Neural cell (in vitro differentiated cells): ENCODE results near the gene SNX22. TPM values are rescaled to one million over a fixed set of nuclear protein-coding genes. Genes with fewer than 3 reads are reported as not detected.

Experiments
- H2AFZ ChIP-seq: fragments of 200-600, 300-800 bp; sonication (generic), shearing (Covaris generic); 2 replicates; pipeline ENCODE4 v1.6.0; 2014; ENCODE audit warnings: low read depth, mild to moderate bottlenecking, antibody characterized with exemption, low read length, moderate library complexity
- H3F3A ChIP-seq: fragments of 200-600 bp; shearing (Covaris generic); 2 replicates; pipeline ENCODE4 v1.6.1; 2016; ENCODE audit warnings: mild to moderate bottlenecking, moderate library complexity, mixed read lengths, antibody characterized with exemption, low read length; ENCODE audit not compliant: insufficient read depth, poor library complexity, severe bottlenecking
- H3K27ac ChIP-seq: fragments of 200-600, 300-800 bp; sonication (generic), shearing (Covaris generic); 2 replicates; pipeline ENCODE4 v1.5.1; 2014; ENCODE audit warnings: mild to moderate bottlenecking, low read length, moderate library complexity
- H3K27me3 ChIP-seq: fragments of 300-800, 200-600 bp; sonication (generic), shearing (Covaris generic); 2 replicates; pipeline ENCODE4 v1.6.0; 2014; ENCODE audit warnings: mild to moderate bottlenecking, low read depth, low read length, moderate library complexity; ENCODE audit not compliant: insufficient read depth
- H3K36me3 ChIP-seq: fragments of 300-800, 200-600 bp; sonication (generic), shearing (Covaris generic); 2 replicates; pipeline ENCODE4 v1.5.1; 2014; ENCODE audit warnings: mild to moderate bottlenecking, antibody characterized with exemption, low read length, moderate library complexity; ENCODE audit not compliant: insufficient read depth
- H3K4me2 ChIP-seq: fragments of 300-800, 200-600 bp; sonication (generic), shearing (Covaris generic); 2 replicates; pipeline ENCODE4 v1.6.0; 2014; ENCODE audit warnings: mild to moderate bottlenecking, low read length
- H3K4me3 ChIP-seq: fragments of 300-800, 200-600 bp; sonication (generic), shearing (Covaris generic); 2 replicates; pipeline ENCODE4 v1.5.1; 2014; ENCODE audit warnings: mild to moderate bottlenecking, low read length, moderate library complexity
- H3K79me2 ChIP-seq: fragments of 200-600 bp; shearing (Covaris generic); replicated peaks from 2 replicates; pipeline ENCODE4 v1.6.0; 2014; ENCODE audit warnings: mild to moderate bottlenecking, low read length, moderate library complexity; ENCODE audit not compliant: insufficient read depth
- H3K9ac ChIP-seq: fragments of 300-800, 200-600 bp; sonication (generic), shearing (Covaris generic); 2 replicates; pipeline ENCODE4 v1.6.1; 2016; ENCODE audit warnings: mild to moderate bottlenecking, low read length, mixed read lengths
- H3K9me2 ChIP-seq: fragments of 200-600 bp; shearing (Covaris generic); 2 replicates; pipeline ENCODE4 v1.6.1; 2016; ENCODE audit warnings: mild to moderate bottlenecking, low read length, mixed read lengths; ENCODE audit not compliant: insufficient read depth
- H3K9me3 ChIP-seq: fragments of 200-600, 300-800 bp; sonication (generic), shearing (Covaris generic); 2 replicates; pipeline ENCODE4 v1.6.1; 2016; ENCODE audit warnings: mild to moderate bottlenecking, mixed run types, low read length, moderate library complexity, mixed read lengths
- H4K20me1 ChIP-seq: fragments of 200-600 bp; shearing (Covaris generic); 2 replicates; pipeline ENCODE4 v1.6.1; 2016; ENCODE audit warnings: mild to moderate bottlenecking, mixed run types; ENCODE audit not compliant: insufficient read depth
- EP300 ChIP-seq: fragments of 450-650 bp; conservative IDR thresholded peaks from 2 replicates; pipeline ENCODE4 v1.6.1; 2014; ENCODE audit warnings: antibody characterized with exemption, mild to moderate bottlenecking, moderate library complexity; ENCODE audit not compliant: poor library complexity, severe bottlenecking
- EZH2 ChIP-seq: fragments of 200-600, 300-800 bp; shearing (Covaris generic), sonication (generic); IDR thresholded peaks from 2 replicates; pipeline ENCODE4 v1.6.1; 2014; ENCODE audit warnings: antibody characterized with exemption, low read length, borderline replicate concordance, mild to moderate bottlenecking; ENCODE audit not compliant: insufficient read depth, poor library complexity, severe bottlenecking
- MXI1 ChIP-seq: fragments of 450-650 bp; conservative IDR thresholded peaks from 2 replicates; pipeline ENCODE4 v1.6.1; 2014; ENCODE audit warnings: antibody characterized with exemption, mild to moderate bottlenecking; ENCODE audit not compliant: poor library complexity, severe bottlenecking
- POLR2AphosphoS5 ChIP-seq: IDR thresholded peaks from 2 replicates; pipeline ENCODE4 v1.6.1; 2012
- RAD21 ChIP-seq: fragments of 450-650 bp; conservative IDR thresholded peaks from 2 replicates; pipeline ENCODE4 v1.6.1; 2014; ENCODE audit warnings: antibody characterized with exemption, mild to moderate bottlenecking, moderate library complexity
- SMC3 ChIP-seq: fragments of 450-650 bp; conservative IDR thresholded peaks from 2 replicates; pipeline ENCODE4 v1.6.1; 2014; ENCODE audit warnings: antibody characterized with exemption, mild to moderate bottlenecking, moderate library complexity; ENCODE audit not compliant: poor library complexity
- TAF1 ChIP-seq: IDR thresholded peaks from 2 replicates; pipeline ENCODE4 v1.6.1; 2012; ENCODE audit warnings: low read depth
- polyA plus RNA-seq: library from polyadenylated mRNA; depleted of rRNA; stranded (reverse); fragments of >200 nt; gene quantifications from 2 replicates; pipeline ENCODE4 v1.2.3, GENCODE V29; 2014
- TF ChIP-seq, protein P1 (sequence below): IDR thresholded peaks from 2 replicates; pipeline ENCODE4 v1.6.1; 2012; ENCODE audit warnings: borderline replicate concordance
- TF ChIP-seq, protein P2 (sequence below): fragments of 450-650 bp; IDR thresholded peaks from 2 replicates; pipeline ENCODE4 v1.5.1; 2014; ENCODE audit warnings: antibody characterized with exemption, mild to moderate bottlenecking, moderate library complexity; ENCODE audit not compliant: poor library complexity, severe bottlenecking

The SNX22 gene
- polyA plus RNA-seq, 1 donor from 2014 or later, result 0.73 TPM

DNA sequence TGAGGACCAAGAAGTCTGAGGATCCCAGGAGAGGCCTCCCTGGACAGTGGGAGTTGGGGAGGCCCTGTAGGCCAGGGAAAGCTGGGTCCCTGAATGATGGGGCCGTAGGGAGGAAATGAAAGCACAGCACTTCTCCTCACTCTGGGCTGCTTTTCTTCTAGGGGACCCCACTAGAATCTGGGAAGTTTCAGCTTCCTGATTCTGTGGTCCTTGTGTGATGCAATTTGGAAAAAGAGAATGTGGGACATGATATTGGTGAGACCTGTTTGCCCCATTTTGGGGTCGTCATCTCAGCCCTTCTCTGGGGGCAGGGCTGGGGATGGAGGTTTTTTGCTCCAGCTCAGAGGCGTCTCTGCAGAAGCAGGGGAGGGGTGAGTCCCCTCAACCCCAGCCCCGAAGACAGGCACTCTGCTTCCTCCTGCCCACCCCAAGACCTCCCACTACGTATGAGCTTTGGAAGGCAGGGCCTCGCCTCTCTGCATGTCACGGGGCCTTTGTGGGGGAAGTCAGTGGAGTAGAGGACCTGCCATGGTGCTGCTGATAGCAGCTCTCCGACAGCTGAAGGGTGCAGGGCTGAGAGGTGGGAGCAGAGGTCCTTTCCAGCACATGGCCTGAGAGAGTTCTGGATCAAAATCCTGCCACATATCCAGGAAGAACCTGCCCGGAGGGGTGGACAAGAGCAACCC lies 1.5 kb upstream of the SNX22 start:
- H3K36me3 ChIP-seq, result no peaks in the 10 kb centered on the region
- H3F3A ChIP-seq, result no peaks in the 10 kb centered on the region
- no peak overlapping the region for H2AFZ ChIP-seq
- TF ChIP-seq, protein P1, sequence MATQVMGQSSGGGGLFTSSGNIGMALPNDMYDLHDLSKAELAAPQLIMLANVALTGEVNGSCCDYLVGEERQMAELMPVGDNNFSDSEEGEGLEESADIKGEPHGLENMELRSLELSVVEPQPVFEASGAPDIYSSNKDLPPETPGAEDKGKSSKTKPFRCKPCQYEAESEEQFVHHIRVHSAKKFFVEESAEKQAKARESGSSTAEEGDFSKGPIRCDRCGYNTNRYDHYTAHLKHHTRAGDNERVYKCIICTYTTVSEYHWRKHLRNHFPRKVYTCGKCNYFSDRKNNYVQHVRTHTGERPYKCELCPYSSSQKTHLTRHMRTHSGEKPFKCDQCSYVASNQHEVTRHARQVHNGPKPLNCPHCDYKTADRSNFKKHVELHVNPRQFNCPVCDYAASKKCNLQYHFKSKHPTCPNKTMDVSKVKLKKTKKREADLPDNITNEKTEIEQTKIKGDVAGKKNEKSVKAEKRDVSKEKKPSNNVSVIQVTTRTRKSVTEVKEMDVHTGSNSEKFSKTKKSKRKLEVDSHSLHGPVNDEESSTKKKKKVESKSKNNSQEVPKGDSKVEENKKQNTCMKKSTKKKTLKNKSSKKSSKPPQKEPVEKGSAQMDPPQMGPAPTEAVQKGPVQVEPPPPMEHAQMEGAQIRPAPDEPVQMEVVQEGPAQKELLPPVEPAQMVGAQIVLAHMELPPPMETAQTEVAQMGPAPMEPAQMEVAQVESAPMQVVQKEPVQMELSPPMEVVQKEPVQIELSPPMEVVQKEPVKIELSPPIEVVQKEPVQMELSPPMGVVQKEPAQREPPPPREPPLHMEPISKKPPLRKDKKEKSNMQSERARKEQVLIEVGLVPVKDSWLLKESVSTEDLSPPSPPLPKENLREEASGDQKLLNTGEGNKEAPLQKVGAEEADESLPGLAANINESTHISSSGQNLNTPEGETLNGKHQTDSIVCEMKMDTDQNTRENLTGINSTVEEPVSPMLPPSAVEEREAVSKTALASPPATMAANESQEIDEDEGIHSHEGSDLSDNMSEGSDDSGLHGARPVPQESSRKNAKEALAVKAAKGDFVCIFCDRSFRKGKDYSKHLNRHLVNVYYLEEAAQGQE, result no peak
- TF ChIP-seq MXI1 (no peak), POLR2AphosphoS5 (no peak), SMC3 (no peak)
- TF ChIP-seq, protein P2, sequence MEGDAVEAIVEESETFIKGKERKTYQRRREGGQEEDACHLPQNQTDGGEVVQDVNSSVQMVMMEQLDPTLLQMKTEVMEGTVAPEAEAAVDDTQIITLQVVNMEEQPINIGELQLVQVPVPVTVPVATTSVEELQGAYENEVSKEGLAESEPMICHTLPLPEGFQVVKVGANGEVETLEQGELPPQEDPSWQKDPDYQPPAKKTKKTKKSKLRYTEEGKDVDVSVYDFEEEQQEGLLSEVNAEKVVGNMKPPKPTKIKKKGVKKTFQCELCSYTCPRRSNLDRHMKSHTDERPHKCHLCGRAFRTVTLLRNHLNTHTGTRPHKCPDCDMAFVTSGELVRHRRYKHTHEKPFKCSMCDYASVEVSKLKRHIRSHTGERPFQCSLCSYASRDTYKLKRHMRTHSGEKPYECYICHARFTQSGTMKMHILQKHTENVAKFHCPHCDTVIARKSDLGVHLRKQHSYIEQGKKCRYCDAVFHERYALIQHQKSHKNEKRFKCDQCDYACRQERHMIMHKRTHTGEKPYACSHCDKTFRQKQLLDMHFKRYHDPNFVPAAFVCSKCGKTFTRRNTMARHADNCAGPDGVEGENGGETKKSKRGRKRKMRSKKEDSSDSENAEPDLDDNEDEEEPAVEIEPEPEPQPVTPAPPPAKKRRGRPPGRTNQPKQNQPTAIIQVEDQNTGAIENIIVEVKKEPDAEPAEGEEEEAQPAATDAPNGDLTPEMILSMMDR, result no peak
- H3K4me3 ChIP-seq, result no peak overlapping the region
- no peaks in the 10 kb centered on the region for H4K20me1 ChIP-seq
- no peak overlapping the region for H3K9ac ChIP-seq
- H3K9me3 ChIP-seq, result no peaks in the 10 kb centered on the region
- H3K9me2 ChIP-seq, result no peaks in the 10 kb centered on the region
- no peaks in the 10 kb centered on the region for H3K79me2 ChIP-seq
- H3K27ac ChIP-seq, result no peak overlapping the region
- H3K4me2 ChIP-seq, result no peak overlapping the region
- H3K27me3 ChIP-seq, result peaks cover 23% of the 10 kb centered on the region

DNA sequence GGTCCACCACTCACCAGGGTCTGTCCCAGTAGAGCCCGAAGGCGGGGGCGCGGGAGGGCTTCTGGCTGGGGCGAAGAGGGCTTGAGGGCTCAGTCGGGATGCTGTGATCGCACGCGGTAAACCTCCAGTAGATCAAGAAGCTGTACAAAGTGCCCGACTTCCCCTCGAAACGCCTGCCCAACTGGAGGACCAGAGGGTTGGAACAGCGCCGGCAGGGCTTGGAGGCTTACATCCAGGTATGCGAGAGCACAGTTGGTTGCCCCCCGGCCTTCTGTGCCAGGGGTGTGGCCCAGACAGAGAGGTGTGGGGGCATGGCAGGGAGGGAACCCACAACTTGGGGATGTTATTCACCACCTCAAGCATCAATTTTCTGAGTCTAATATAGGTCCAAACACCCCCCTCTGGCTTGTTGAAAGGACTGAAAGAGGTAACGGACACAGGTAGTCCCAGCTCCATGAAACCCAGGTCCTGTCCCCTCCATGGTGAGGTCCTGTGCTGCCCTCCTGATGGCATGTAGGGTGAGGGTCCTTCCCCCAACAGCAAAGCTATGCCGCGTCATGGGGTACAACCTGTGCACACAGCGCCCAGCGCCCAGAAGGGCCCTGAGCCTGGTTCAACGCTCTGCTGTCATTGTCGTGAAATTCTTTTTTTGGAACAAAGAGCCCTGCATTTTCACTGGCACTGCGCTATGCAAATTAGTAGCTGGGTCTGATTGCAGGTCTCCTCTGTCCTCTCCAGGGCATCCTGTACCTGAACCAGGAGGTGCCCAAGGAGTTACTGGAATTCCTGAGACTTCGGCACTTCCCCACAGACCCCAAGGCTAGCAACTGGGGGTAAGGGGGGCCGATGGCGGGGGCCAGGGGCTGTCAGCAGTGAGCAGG lies 1.2 kb downstream of the SNX22 start:
- Histone ChIP-seq H3F3A (no peaks in the 10 kb centered on the region), H3K4me3 (peak overlapping the region; percentile 64), H3K27ac (no peak overlapping the region), H3K27me3 (peaks cover 23% of the 10 kb centered on the region), H3K79me2 (no peaks in the 10 kb centered on the region), H3K9me3 (no peaks in the 10 kb centered on the region), H2AFZ (no peak overlapping the region), H3K36me3 (no peaks in the 10 kb centered on the region), H3K9me2 (no peaks in the 10 kb centered on the region), H3K4me2 (no peak overlapping the region), H3K9ac (peak overlapping the region; percentile 12), H4K20me1 (no peaks in the 10 kb centered on the region)
- TF ChIP-seq MXI1 (no peak), TAF1 (no peak), SMC3 (no peak), RAD21 (no peak), EZH2 (no peak), POLR2AphosphoS5 (no peak), EP300 (no peak)
- TF ChIP-seq, protein P1, result no peak
- TF ChIP-seq, protein P2, result no peak
